Right lobe of liver (tissue), 6 donors: ENCODE measurements around the gene ENOPH1. TPM values are rescaled to one million over a fixed set of nuclear protein-coding genes. Genes with fewer than 3 reads are reported as not detected.

ENCODE experiments used
- ATAC-seq, 4 donors: fragments of 200-7000 bp; cut with Tn5 transposase; one replicate each; pipeline ENCODE4 v1.9.1; 2020; ENCODE audit warnings: mild to moderate bottlenecking in 4 of 4, moderate library complexity in 4 of 4
- DNase-seq, 3 donors: peaks; one replicate each; pipeline ENCODE4 v3.0.0-alpha.2; 2020
- H3K27ac ChIP-seq, 3 donors: fragments of 200-600 bp; one replicate each; pipeline ENCODE4 v1.8.0; 2022
- H3K27me3 ChIP-seq, 2 donors: fragments of 200-600 bp; one replicate each; pipeline ENCODE4 v1.8.0; 2022
- H3K36me3 ChIP-seq, 4 donors: fragments of 200-600 bp; sonication (generic) in 1 of 4; one replicate each; pipeline versions ENCODE4 v1.5.1 to v1.8.0; 2017 to 2022; ENCODE audit warnings: control low read depth in 1 of 4
- H3K4me1 ChIP-seq, 4 donors: fragments of 200-600 bp; sonication (generic) in 1 of 4; one replicate each; pipeline versions ENCODE4 v1.5.1 to v1.8.0; 2017 to 2022; ENCODE audit warnings: control low read depth in 1 of 4
- H3K4me3 ChIP-seq, 3 donors: fragments of 200-600 bp; one replicate each; pipeline ENCODE4 v1.8.0; 2022
- H3K9me3 ChIP-seq, 4 donors: fragments of 200-600 bp; sonication (generic) in 1 of 4; one replicate each; pipeline versions ENCODE4 v1.5.1 to v1.8.0; 2017 to 2022; ENCODE audit warnings: control low read depth in 1 of 4
- CTCF ChIP-seq, 4 donors: fragments of 200-600 bp in 3 of 4; fragments of 450-650 bp in 1 of 4; IDR thresholded peaks; one replicate each; pipeline versions ENCODE4 v1.5.1 to v1.8.0; 2016 to 2022; ENCODE audit warnings: antibody characterized with exemption in 4 of 4, mild to moderate bottlenecking in 2 of 4
- POLR2A ChIP-seq: fragments of 450-650 bp; IDR thresholded peaks from one replicate; pipeline ENCODE4 v1.6.1; 2017; ENCODE audit warnings: antibody characterized with exemption, mild to moderate bottlenecking
- WGBS: methylation state at CpG from one replicate; pipeline ENCODE4 v1.1.6; 2018; ENCODE audit warnings: low coverage, low lambda C conversion rate; ENCODE audit not compliant: insufficient coverage; ENCODE audit errors: missing lambda C conversion rate; 5-methylcytosine and 5-hydroxymethylcytosine counted together
- intact Hi-C, 2 donors: fragments of 100-400 bp; cut with DNase I; formaldehyde crosslinking; loops; one replicate each; pipeline versions ENCODE4 v1.11.2 to v1.14.1; 2022
- total RNA-seq, 6 experiments: library from RNA; depleted of rRNA in 2 of 6; stranded (reverse); fragments of >200 nt in 2 of 6; fragmentation: NEBNext Ultra II Directional in 3 of 6; extraction: Animal tissue kit (Norgen Biotek cat#: 25700) in 3 of 6; gene quantifications; one replicate each; pipeline versions ENCODE4 v1.1.0 to v1.2.4, GENCODE V29; 2016 to 2023
- donor health status: DM: no; HTN: yes; CAD: no.
- donor health status: DM: no; HTN: no; CAD: no.
- donor health status: DM: no; HTN: no; CAD: no.
- donor health status: DM: no; HTN: yes; CAD: no.
- donor health status: DM: no; HTN: yes; CAD: no.

ENOPH1 gene
- total RNA-seq, 6 experiments from 2014 or later = 8.2 to 18.9 (median 9.9) TPM

- H3K27ac ChIP-seq = no peak overlapping the region
- DNase-seq = no peak
- H3K36me3 ChIP-seq = no peaks in the 10 kb centered on the region
- no peak for ATAC-seq
- H3K9me3 ChIP-seq = no peaks in the 10 kb centered on the region
- intact Hi-C loops = no loop called here
- TF ChIP-seq CTCF (IDR thresholded peaks at IDR 0.05) = no peak
- TF ChIP-seq POLR2A = no peak
- H3K4me1 ChIP-seq = no peaks in the 10 kb centered on the region
- 82% methylated on average over 12 of the region's 14 CpGs for WGBS
- H3K4me3 ChIP-seq = no peak overlapping the region
- H3K27me3 ChIP-seq = no peaks in the 10 kb centered on the region
These were observed 54.8 kb downstream of the ENOPH1 start for GRCh38 chr4:82484996-82485783.

- Histone ChIP-seq H3K9me3 (no peaks in the 10 kb centered on the region), H3K27me3 (no peaks in the 10 kb centered on the region), H3K4me1 (peaks cover 0 to 6% (median 2%) of the 10 kb centered on the region in 4 donors), H3K36me3 (no peaks in the 10 kb centered on the region), H3K27ac (no peak overlapping the region), H3K4me3 (no peak overlapping the region)
- TF ChIP-seq POLR2A = no peak
- no peak for TF ChIP-seq CTCF (IDR thresholded peaks at IDR 0.05)
- DNase-seq (no peak), ATAC-seq (no peak)
- no CpG with 5 or more reads among the region's 1 CpG for WGBS
- intact Hi-C loops = no loop called here
These were observed 58.7 kb downstream of the ENOPH1 start for GRCh38 chr4:82489076-82489475.

GRCh38 chr4:82489987-82490386 is 59.6 kb downstream of the ENOPH1 start:
- no peaks in the 10 kb centered on the region for H3K9me3 ChIP-seq
- DNase-seq = no peak
- no peak overlapping the region for H3K4me3 ChIP-seq
- WGBS = 39% methylated on average over 7 of the region's 8 CpGs
- H3K27ac ChIP-seq = no peak overlapping the region
- H3K4me1 ChIP-seq = peaks cover 0 to 6% (median 2%) of the 10 kb centered on the region in 4 donors
- ATAC-seq = peak in 1 of 4 donors; percentile 11
- intact Hi-C loops = no loop called here
- no peak for TF ChIP-seq POLR2A
- H3K27me3 ChIP-seq = no peaks in the 10 kb centered on the region
- H3K36me3 ChIP-seq = no peaks in the 10 kb centered on the region

GRCh38 chr4:82491251-82491960 is 61.0 kb downstream of the ENOPH1 start:
- TF ChIP-seq CTCF (IDR thresholded peaks at IDR 0.05) (no peak), POLR2A (no peak)
- Histone ChIP-seq H3K4me1 (peaks cover 0 to 6% (median 2%) of the 10 kb centered on the region in 4 donors), H3K27ac (peak overlapping the region in 1 of 3 donors; percentile 39), H3K27me3 (no peaks in the 10 kb centered on the region), H3K9me3 (no peaks in the 10 kb centered on the region), H3K36me3 (no peaks in the 10 kb centered on the region), H3K4me3 (no peak overlapping the region)
- ATAC-seq (peak; percentile 83 to 93 (median 88)), DNase-seq (no peak)
- intact Hi-C loops = no loop called here
- WGBS = 52% methylated on average over 10 of the region's 10 CpGs
